GM10847 (cell line): ENCODE data around the gene ARHGAP40.

ENCODE experiments used
- POLR2A ChIP-seq: IDR thresholded peaks from 2 replicates; pipeline ENCODE4 v1.6.1; 2011; ENCODE audit not compliant: insufficient read length; ENCODE audit errors: extremely low read depth

Gene ARHGAP40

DNA sequence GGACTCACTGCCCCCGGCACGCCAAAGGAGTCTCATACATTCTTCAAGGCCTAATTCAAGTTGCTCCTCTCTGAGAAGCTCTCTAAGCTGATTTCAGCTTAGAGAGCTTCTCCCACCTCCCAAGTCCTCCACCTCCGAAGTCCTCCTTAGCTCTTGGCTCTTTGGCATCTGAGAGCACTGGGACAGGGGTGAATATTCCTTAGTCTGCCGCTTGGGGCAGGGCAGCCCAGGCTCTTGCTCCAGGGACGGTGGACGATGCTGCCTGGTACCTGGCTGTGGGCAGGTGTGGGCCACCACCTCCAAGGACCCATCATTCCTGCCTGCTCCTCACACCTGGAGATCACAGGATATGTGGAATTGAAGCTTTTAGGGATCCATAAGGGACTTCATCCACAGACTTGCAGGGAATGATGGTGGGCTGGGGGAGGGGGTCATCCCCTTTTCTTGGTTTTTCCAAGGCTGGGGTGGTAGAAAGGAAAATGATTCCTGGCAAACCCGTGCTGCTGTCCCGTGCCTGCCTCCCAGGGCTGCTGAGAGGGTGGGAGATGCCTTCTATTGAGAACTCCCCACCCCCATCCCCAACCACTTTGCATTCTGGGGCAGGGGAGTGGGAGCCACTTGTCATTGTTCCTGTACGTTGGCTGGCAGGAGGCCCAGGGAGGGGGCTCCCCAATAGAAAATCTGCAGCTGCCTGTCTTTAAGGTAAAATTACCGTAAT is 57.4 kb downstream of the ARHGAP40 start:
- no peak for TF ChIP-seq POLR2A

DNA sequence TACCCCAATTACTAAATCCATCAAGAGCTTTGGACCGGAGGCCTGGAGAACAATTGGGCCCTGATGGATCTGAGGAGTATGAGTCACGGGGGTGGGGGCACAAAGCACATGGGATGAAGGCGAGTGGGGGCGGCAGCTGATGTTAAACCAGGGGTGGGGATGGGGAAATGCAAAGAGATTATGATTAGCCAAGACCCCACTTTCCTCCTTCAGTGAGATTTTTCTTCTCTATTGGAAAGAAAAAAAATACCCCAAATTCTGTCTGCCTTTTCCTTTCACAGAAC is 57.9 kb downstream of the ARHGAP40 start:
- no peak for TF ChIP-seq POLR2A

DNA sequence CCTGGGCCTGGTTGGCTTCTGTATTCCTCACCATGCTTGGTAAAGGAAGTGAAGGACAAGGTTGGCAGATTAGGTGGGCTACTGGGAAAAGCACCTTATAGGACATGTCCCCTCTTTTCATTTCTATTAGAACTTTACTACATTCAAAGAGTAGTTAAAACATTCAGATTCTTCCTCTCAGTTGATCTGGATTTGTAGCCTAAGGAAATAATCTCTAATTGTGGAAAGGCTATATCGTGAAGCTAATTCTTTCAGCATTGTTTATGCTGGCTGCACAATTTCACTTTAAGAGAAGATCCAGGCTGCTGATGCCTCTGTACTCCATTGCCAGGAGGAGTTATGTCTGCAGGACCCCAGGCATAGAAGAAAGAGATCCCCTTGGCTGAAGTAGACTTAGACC is 58.8 kb downstream of the ARHGAP40 start:
- no peak for TF ChIP-seq POLR2A

DNA sequence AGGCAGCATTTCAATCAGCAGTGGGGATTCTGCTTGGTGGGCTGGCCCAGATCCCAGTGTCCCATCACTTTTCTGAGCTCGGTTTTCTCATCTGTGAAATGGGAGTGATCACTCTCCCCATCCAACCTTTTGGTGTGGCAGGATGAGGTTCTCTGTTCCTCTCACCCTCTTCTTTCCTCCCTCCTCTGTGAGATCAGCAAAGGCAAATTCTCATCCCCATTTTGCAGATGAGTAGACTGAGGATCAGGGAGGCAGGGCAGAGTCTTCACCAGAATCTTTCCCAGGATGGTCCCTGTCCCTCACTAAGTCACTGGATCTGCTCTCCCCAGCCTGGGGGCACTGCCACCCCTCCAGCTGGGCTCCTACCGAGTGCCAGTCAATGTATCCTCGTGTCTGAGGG is 62.1 kb downstream of the ARHGAP40 start:
- TF ChIP-seq POLR2A: no peak

DNA sequence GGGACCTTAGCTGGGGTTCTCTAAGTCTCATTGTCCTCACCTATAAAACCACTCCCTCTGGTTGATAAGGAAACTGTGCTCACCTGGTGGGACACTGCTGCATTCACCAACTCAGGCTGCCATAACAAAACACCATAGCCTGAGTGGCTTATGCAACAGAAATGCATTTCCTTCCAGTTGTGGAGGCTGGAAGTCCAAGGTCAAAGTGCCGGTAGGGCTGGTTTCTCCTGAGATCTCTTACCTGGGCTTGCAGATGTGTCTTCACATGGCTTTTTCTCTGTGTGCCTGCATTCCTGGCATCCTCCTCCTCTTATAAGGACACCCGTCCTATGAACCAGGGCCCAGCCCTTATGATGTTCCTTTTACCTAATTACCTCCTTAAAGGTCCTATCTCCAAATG is 62.7 kb downstream of the ARHGAP40 start:
- no peak for TF ChIP-seq POLR2A

DNA sequence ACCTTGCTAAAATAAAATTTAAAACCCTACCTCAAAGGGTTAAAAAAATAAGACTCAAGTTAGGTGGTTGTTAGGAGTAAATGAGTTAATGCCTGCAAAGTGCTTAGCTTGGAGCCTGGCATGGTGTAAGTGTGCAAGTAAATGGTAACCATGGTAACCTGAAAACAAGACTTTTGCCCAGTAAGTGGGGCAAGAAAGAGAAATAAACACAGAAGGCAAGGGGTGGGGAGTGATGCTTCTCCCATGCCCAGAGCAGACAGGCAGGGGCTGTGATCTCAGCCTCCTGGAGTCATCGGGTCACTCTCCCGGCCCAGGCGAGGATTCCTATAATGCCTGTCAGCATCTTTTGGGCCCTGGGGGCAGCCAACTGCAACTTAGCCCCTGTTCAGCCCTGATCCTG is 63.5 kb downstream of the ARHGAP40 start:
- TF ChIP-seq POLR2A: no peak

DNA sequence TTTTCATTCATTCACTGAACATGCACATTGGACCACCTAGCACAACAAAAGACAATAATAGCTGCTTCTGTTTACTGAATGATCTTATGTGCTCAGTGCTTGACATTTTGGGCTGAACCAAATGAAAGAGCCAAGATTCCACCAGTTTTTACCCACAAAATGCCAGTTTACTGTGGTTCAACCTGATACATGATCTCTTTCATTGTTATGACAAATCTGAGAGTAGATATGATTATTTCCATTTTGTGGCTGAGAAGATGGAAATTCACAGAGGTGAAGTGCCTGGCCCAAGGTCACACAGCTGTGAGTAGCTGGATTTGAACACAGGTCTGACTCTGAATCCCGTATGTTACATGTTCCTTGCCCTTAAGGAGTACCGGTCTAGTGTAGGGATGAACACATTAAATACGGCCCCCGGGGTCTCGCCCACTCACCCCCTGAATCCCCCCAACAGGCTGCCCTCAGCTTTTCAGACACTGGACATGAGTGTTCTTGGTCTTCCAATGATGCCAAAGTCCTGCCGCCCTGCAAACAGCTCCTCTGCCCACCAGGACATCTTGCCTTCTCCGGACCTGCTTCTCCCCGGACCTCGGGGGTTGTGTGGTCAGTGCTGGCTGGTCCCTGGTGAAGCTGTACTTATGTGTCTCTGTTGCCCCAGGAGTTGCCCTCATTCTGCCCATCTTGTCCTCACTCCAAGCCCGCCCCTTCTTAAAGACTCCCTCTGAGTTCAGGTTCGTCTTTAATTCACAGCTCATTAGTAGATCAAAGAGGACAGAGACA is 64.1 kb downstream of the ARHGAP40 start:
- TF ChIP-seq POLR2A: no peak

DNA sequence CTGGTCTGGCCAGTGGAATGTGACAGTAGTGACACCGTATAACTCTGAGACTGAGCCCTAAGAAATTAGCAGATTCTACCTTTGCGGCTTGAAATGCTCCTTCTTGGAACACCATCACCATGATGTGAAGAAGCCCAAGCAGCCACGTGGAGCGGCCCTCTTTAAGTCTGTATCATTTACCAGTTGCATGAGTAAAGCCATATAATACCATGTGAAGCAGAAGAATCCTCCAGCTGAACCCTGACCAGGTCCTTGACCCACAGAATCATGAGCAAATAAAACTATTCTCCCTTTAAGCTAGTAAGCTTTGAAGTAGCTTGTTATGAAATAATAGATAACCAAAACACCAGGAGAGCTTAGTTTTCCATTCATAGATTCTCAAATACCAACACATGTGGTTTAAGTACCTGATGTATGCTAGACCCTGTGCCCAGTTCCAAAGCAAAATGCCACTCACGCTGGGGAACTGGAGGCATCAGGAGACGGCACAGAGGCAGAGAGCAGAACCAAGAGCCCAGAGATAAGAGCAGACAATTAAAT is 65.9 kb downstream of the ARHGAP40 start:
- no peak for TF ChIP-seq POLR2A

DNA sequence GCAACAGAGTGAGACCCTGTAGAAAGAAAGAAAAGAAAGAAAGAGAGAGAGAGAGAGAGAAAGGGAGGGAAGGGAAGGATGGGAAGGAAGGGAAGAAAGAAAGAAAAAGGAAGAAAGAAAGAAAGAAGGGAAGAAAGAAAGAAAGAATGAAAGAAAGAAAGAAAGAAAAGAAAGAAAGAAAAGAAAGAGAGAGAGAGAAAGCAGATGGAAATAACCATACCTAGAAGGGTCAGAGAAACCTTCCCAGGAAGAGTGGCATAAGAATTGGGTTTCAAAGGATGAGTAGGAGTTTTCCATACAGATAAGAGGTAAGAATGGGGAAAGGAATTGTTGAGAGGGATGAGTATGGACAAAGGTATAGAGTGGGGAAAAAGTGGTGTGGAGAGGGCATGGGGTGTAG is 68.1 kb downstream of the ARHGAP40 start:
- TF ChIP-seq POLR2A: no peak

DNA sequence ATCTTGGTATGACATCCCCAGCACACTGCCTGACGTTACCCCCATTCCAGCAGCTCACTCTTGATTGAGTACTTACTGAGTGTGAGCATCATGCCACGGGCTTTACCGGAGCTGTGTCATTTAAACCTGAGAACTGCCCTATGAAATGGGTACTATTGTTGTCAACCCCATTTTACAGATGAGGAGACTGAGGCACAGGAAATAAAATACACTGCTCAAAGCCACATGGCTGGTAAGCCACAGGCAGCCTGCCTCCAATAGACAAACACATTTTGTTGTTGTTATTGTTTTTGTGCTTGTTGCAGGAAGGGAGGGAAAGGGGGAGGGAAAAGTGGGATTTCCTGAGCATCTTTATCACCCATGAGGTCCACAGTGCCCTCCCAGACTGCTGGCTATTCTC is 69.2 kb downstream of the ARHGAP40 start:
- no peak for TF ChIP-seq POLR2A

DNA sequence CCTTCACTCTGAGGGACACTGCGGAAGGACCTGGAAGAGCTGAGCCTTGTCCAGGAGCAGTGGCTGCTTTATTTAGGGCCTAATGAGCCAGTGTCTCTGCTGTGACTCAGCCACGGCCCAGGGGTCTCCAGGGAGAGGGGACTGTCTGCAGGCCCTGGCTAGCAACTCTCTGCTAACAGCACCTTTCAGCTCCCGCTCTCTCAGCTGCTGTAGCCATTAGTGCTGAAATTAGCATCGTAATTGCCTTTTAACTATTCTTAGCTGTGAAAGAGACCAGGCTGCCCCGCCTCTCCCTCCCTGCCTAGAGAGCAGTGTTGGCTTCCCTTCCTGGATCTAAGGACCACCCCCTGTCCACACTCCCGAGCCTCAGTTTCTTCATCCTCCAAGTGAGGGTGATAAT is 69.6 kb downstream of the ARHGAP40 start:
- no peak for TF ChIP-seq POLR2A

DNA sequence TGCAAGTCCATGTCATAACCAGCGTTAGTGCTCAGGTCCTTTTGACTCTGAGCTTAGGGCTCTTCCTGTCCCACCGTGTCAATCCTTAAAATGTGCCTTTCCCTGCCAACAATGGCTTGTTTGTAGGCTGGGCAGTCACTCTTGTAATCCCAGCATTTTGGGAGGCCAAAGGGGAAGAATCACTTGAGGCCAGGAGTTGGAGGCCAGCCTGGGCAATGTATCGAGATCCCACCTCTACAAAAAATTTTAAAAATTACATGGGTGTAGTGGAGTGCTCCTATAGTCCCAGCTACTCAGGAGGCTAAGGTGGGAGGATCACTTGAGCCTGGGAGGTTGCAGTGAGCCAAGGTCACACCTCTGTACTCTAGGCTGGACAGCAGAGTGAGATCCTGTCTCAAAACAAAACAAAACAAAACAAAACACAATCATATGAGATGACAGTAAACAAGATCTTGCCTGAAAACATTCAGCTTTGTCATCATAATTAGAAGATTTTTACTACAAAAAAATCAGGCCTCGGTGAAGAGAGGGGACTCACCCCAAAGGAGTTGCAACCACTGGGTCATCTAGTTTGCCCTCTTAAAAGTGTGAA is 70.2 kb downstream of the ARHGAP40 start:
- no peak for TF ChIP-seq POLR2A

DNA sequence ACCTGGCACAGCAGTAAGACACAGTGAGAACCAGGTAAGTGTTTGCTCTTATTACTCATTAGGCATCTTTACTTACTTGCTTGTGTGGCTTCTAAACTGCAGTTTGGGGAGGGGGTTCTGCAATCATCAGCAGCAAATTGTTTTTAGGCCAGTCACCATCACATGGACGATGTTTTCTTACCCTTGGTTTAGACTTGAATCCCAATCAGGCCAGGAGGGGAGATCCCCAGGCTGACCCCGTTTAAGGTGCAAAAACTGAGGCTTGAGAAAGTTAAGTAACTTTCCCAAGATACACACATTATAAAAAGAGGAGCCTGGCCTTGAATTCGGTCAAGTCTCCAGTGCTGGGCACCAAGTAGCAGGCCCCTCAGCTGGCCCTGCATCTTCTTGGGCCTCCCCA is 70.9 kb downstream of the ARHGAP40 start:
- TF ChIP-seq POLR2A: no peak

DNA sequence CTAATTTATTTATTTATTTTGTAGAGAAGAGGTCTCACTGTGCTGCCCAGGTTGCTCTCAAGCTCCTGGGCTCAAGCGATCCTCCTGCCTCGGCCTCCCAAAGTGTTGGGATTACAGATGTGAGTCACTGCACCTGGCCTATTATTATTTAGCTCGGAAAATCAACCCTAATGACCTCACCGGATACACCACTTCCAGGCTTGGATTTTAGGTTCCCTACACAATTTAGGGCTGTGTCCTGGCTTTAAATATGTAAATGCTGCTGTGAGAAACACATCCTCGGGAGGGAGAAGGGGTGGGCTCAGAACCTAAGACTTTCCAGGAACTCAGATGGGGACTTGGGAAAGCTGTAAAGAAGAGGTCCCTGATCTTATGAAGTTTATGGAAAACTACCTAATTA is 71.7 kb downstream of the ARHGAP40 start:
- no peak for TF ChIP-seq POLR2A

DNA sequence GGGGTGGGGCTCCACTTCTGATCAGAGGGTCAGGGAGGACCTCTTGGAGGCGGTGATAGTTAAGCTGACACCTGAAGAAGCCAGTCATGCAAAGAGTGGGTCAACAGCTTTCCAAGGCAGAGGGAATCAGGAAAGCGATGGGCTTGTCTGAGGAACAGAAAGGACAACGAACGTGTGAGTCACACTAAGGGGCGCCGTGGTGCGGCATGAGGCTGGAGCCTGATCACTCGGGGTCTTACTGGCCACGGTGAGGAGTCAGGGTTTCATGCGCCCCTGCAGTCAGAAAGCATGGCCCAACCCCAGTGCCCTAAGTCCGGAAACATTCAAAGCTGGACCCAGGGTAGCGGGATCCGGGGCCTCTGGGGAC is 72.1 kb downstream of the ARHGAP40 start:
- TF ChIP-seq POLR2A: no peak

DNA sequence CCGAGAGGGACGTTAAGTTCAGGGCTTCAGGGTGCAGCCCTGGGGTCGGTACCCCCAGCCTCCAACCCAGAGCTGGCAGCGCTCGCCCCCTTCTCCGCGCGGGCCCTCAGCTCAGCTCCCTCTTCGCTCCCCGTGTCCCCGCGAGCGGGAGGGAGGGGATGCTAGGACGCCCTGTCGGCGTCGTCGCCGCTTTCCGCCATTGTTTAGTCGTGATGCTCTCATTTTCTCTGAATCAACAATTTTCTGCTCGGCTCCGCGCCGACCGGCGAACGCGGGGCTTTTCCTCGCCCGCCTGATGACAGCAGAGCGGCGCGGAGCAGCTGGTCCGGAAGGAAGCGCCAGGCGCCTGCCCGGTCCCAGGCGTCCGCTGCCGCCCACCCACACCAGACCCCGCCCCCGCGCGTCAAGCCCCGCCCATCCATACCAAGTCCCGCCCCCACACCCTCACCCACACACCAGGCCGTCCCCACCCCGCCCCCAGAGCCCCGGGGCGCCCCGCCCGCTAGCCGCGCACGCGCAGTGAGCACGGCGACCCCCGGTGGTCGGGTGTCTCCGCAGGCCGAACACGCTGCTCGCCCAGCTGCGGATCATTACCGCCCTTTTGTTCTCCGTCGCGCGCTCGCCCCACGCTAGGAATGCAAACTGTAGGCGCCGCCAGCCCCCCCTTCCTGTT is 72.6 kb downstream of the ARHGAP40 start:
- TF ChIP-seq POLR2A: no peak
